ENCODE results near the gene CTDSPL2.
"Not testable (repeated sequence)": the region's sequence is repeated elsewhere in the genome, so short reads cannot be mapped to it uniquely, and the experiment has no call there.

The CTDSPL2 gene

GRCh38 chr15:44426975-44427755 lies at the start of gene CTDSPL2:
TSS of gene CTDSPL2 (plus strand) at chr15:44427629. CDS start at chr15:44459015, 31,386 bp downstream.
- peak; percentile 90 to 96 for DNase-seq

- peak in 1 of 2 donors; percentile 18 for DNase-seq
Measured at GRCh38 chr15:44381236-44381635, 46.2 kb upstream of the CTDSPL2 start.

- no peak for DNase-seq
Measured at GRCh38 chr15:44385344-44385942, 42.0 kb upstream of the CTDSPL2 start.

- no peak for DNase-seq
Measured at GRCh38 chr15:44394062-44394461, 33.4 kb upstream of the CTDSPL2 start.

- DNase-seq = no peak
Measured at GRCh38 chr15:44394562-44394961, 32.9 kb upstream of the CTDSPL2 start.

GRCh38 chr15:44397869-44398268 lies 29.6 kb upstream of the CTDSPL2 start:
- no peak for DNase-seq

GRCh38 chr15:44414001-44414400 lies 13.4 kb upstream of the CTDSPL2 start:
- DNase-seq = no peak

GRCh38 chr15:44427756-44428724 lies 611 bp downstream of the CTDSPL2 start:
- DNase-seq = no peak

GRCh38 chr15:44435893-44436667 lies 8.7 kb downstream of the CTDSPL2 start:
- no peak for DNase-seq

GRCh38 chr15:44438402-44438801 lies 11.0 kb downstream of the CTDSPL2 start:
- DNase-seq = no peak

GRCh38 chr15:44441095-44441501 lies 13.7 kb downstream of the CTDSPL2 start:
- no peak for DNase-seq

- DNase-seq = no peak
Measured at GRCh38 chr15:44443515-44443914, 16.1 kb downstream of the CTDSPL2 start.

GRCh38 chr15:44447772-44448376 lies 20.4 kb downstream of the CTDSPL2 start:
- DNase-seq = no peak

GRCh38 chr15:44450172-44450571 lies 22.7 kb downstream of the CTDSPL2 start:
- no peak for DNase-seq

- not testable (repeated sequence) for DNase-seq
Measured at GRCh38 chr15:44453578-44454283, 26.3 kb downstream of the CTDSPL2 start.

- no peak for DNase-seq
Measured at GRCh38 chr15:44458429-44458828, 31.0 kb downstream of the CTDSPL2 start.

- no peak for DNase-seq
Measured at GRCh38 chr15:44468709-44469385, 41.4 kb downstream of the CTDSPL2 start.

GRCh38 chr15:44471885-44472455 lies 44.5 kb downstream of the CTDSPL2 start:
- no peak for DNase-seq

- no peak for DNase-seq
Measured at GRCh38 chr15:44479343-44479742, 51.9 kb downstream of the CTDSPL2 start.

GRCh38 chr15:44482090-44482489 lies 54.7 kb downstream of the CTDSPL2 start:
- DNase-seq = no peak
